ENCODE data around the gene CTXN1.
"Not testable (repeated sequence)": the region's sequence is repeated elsewhere in the genome, so short reads cannot be mapped to it uniquely, and the experiment has no call there.

The CTXN1 gene

GRCh38 chr19:7901337-7901736, 24.6 kb downstream of the CTXN1 start:
- Histone ChIP-seq H3K4me3 (ENCODE audit: low read length) (no peak overlapping the region), H3K4me1 (ENCODE audit: control insufficient read depth, low read depth, low read length) (peaks cover 13% of the 10 kb centered on the region), H3K27me3 (ENCODE audit: control insufficient read depth, insufficient read depth, low read length) (no peaks in the 10 kb centered on the region), H3K27ac (ENCODE audit: low read length) (no peak overlapping the region), H3K9me3 (ENCODE audit: control insufficient read depth, low read depth, low read length) (no peaks in the 10 kb centered on the region), H3K36me3 (ENCODE audit: control insufficient read depth, low read depth, low read length) (no peaks in the 10 kb centered on the region), H3K9ac (ENCODE audit: low read length) (no peak overlapping the region)

DNA sequence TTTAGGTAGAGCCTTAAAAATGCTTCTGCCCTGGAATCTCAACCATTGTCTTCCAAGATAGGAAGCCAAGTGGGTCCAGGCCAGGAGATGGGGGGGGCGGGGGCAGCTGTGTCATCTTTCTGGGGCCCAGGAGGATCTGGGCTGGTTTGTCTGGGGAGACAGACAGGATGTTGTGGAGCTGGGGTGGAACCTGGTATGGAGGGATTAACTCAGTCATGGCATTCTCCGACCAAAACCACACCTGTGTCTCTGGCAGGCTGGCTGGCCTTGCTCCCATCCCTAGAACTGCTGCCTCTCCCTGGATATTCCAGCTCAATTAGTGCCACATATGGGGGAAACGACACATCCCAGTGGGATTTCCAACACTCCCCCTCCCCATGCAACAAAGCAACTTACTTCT, 25.0 kb downstream of the CTXN1 start:
- H3K27me3 ChIP-seq (ENCODE audit: control insufficient read depth, insufficient read depth, low read length) = no peaks in the 10 kb centered on the region
- H3K27ac ChIP-seq (ENCODE audit: low read length) = no peak overlapping the region
- H3K4me1 ChIP-seq (ENCODE audit: control insufficient read depth, low read depth, low read length) = peaks cover 13% of the 10 kb centered on the region
- no peaks in the 10 kb centered on the region for H3K36me3 ChIP-seq (ENCODE audit: control insufficient read depth, low read depth, low read length)
- H3K4me3 ChIP-seq (ENCODE audit: low read length) = no peak overlapping the region
- H3K9ac ChIP-seq (ENCODE audit: low read length) = no peak overlapping the region
- H3K9me3 ChIP-seq (ENCODE audit: control insufficient read depth, low read depth, low read length) = no peaks in the 10 kb centered on the region

- Histone ChIP-seq H3K27ac (ENCODE audit: low read length) (no peak overlapping the region), H3K4me1 (ENCODE audit: control insufficient read depth, low read depth, low read length) (peaks cover 13% of the 10 kb centered on the region), H3K36me3 (ENCODE audit: control insufficient read depth, low read depth, low read length) (no peaks in the 10 kb centered on the region), H3K27me3 (ENCODE audit: control insufficient read depth, insufficient read depth, low read length) (no peaks in the 10 kb centered on the region), H3K9me3 (ENCODE audit: control insufficient read depth, low read depth, low read length) (no peaks in the 10 kb centered on the region), H3K4me3 (ENCODE audit: low read length) (no peak overlapping the region), H3K9ac (ENCODE audit: low read length) (no peak overlapping the region)
Observed at GRCh38 chr19:7900401-7900870, 25.5 kb downstream of the CTXN1 start.

- no peak overlapping the region for H3K27ac ChIP-seq (ENCODE audit: low read length)
- no peak overlapping the region for H3K4me3 ChIP-seq (ENCODE audit: low read length)
- H3K9ac ChIP-seq (ENCODE audit: low read length) = no peak overlapping the region
- H3K27me3 ChIP-seq (ENCODE audit: control insufficient read depth, insufficient read depth, low read length) = no peaks in the 10 kb centered on the region
- H3K36me3 ChIP-seq (ENCODE audit: control insufficient read depth, low read depth, low read length) = no peaks in the 10 kb centered on the region
- no peaks in the 10 kb centered on the region for H3K9me3 ChIP-seq (ENCODE audit: control insufficient read depth, low read depth, low read length)
- H3K4me1 ChIP-seq (ENCODE audit: control insufficient read depth, low read depth, low read length) = peaks cover 12% of the 10 kb centered on the region
Observed at GRCh38 chr19:7899751-7900378, 26.1 kb downstream of the CTXN1 start.

DNA sequence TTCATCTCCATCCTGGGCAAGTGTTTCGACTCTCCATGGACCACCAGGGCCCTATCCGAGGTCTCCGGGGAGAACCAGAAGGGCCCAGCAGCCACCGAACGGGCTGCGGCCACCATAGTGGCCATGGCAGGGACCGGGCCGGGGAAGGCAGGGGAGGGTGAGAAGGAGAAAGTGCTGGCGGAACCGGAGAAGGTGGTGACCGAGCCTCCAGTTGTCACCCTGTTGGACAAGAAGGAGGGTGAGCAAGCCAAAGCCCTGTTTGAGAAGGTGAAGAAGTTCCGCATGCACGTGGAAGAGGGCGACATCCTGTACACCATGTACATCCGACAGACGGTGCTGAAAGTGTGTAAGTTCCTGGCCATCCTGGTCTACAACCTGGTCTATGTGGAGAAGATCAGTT, 27.0 kb downstream of the CTXN1 start:
- H3K27me3 ChIP-seq (ENCODE audit: control insufficient read depth, insufficient read depth, low read length) = no peaks in the 10 kb centered on the region
- no peaks in the 10 kb centered on the region for H3K36me3 ChIP-seq (ENCODE audit: control insufficient read depth, low read depth, low read length)
- peaks cover 8% of the 10 kb centered on the region for H3K4me1 ChIP-seq (ENCODE audit: control insufficient read depth, low read depth, low read length)
- H3K4me3 ChIP-seq (ENCODE audit: low read length) = no peak overlapping the region
- no peak overlapping the region for H3K9ac ChIP-seq (ENCODE audit: low read length)
- H3K27ac ChIP-seq (ENCODE audit: low read length) = no peak overlapping the region
- no peaks in the 10 kb centered on the region for H3K9me3 ChIP-seq (ENCODE audit: control insufficient read depth, low read depth, low read length)

- Histone ChIP-seq H3K4me1 (ENCODE audit: control insufficient read depth, low read depth, low read length) (no peaks in the 10 kb centered on the region), H3K9me3 (ENCODE audit: control insufficient read depth, low read depth, low read length) (no peaks in the 10 kb centered on the region), H3K27ac (ENCODE audit: low read length) (no peak overlapping the region), H3K36me3 (ENCODE audit: control insufficient read depth, low read depth, low read length) (no peaks in the 10 kb centered on the region), H3K9ac (ENCODE audit: low read length) (no peak overlapping the region), H3K27me3 (ENCODE audit: control insufficient read depth, insufficient read depth, low read length) (no peaks in the 10 kb centered on the region), H3K4me3 (ENCODE audit: low read length) (no peak overlapping the region)
Observed at GRCh38 chr19:7897292-7897691, 28.6 kb downstream of the CTXN1 start.

DNA sequence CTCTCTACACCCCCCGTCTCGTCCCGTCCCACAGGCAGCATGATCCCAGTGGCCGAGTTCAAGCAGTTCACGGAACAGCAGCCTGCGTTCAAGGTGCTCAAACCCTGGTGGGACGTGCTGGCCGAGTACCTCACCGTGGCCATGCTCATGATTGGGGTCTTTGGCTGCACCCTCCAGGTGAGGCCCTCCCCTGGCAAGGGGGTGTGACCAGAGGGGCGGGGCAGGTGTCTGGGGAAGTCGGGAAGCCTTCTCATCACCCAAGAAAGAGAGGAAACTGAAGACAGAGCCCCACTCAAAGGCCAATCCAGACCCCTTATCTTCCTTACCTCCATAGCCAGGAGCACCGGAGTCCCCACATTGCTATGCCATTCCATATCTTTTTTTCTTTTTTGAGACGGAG, 30.4 kb downstream of the CTXN1 start:
- no peak overlapping the region for H3K9ac ChIP-seq (ENCODE audit: low read length)
- H3K27ac ChIP-seq (ENCODE audit: low read length) = no peak overlapping the region
- no peaks in the 10 kb centered on the region for H3K36me3 ChIP-seq (ENCODE audit: control insufficient read depth, low read depth, low read length)
- no peak overlapping the region for H3K4me3 ChIP-seq (ENCODE audit: low read length)
- no peaks in the 10 kb centered on the region for H3K4me1 ChIP-seq (ENCODE audit: control insufficient read depth, low read depth, low read length)
- H3K27me3 ChIP-seq (ENCODE audit: control insufficient read depth, insufficient read depth, low read length) = no peaks in the 10 kb centered on the region
- no peaks in the 10 kb centered on the region for H3K9me3 ChIP-seq (ENCODE audit: control insufficient read depth, low read depth, low read length)

GRCh38 chr19:7894612-7895309, 31.2 kb downstream of the CTXN1 start:
- H3K27ac ChIP-seq (ENCODE audit: low read length) = no peak overlapping the region
- H3K36me3 ChIP-seq (ENCODE audit: control insufficient read depth, low read depth, low read length) = no peaks in the 10 kb centered on the region
- no peak overlapping the region for H3K4me3 ChIP-seq (ENCODE audit: low read length)
- H3K9me3 ChIP-seq (ENCODE audit: control insufficient read depth, low read depth, low read length) = no peaks in the 10 kb centered on the region
- H3K4me1 ChIP-seq (ENCODE audit: control insufficient read depth, low read depth, low read length) = no peaks in the 10 kb centered on the region
- no peak overlapping the region for H3K9ac ChIP-seq (ENCODE audit: low read length)
- no peaks in the 10 kb centered on the region for H3K27me3 ChIP-seq (ENCODE audit: control insufficient read depth, insufficient read depth, low read length)

GRCh38 chr19:7893362-7894101, 32.4 kb downstream of the CTXN1 start:
- not testable (repeated sequence) for H3K36me3 ChIP-seq (ENCODE audit: control insufficient read depth, low read depth, low read length); H3K9ac ChIP-seq (ENCODE audit: low read length); H3K4me3 ChIP-seq (ENCODE audit: low read length); H3K4me1 ChIP-seq (ENCODE audit: control insufficient read depth, low read depth, low read length); H3K27ac ChIP-seq (ENCODE audit: low read length); H3K9me3 ChIP-seq (ENCODE audit: control insufficient read depth, low read depth, low read length); H3K27me3 ChIP-seq (ENCODE audit: control insufficient read depth, insufficient read depth, low read length)

GRCh38 chr19:7888826-7889217, 37.1 kb downstream of the CTXN1 start:
- Histone ChIP-seq H3K4me1 (ENCODE audit: control insufficient read depth, low read depth, low read length) (no peaks in the 10 kb centered on the region), H3K4me3 (ENCODE audit: low read length) (peak overlapping the region; percentile 56), H3K27me3 (ENCODE audit: control insufficient read depth, insufficient read depth, low read length) (peaks cover 14% of the 10 kb centered on the region), H3K36me3 (ENCODE audit: control insufficient read depth, low read depth, low read length) (no peaks in the 10 kb centered on the region), H3K9ac (ENCODE audit: low read length) (no peak overlapping the region), H3K9me3 (ENCODE audit: control insufficient read depth, low read depth, low read length) (no peaks in the 10 kb centered on the region), H3K27ac (ENCODE audit: low read length) (no peak overlapping the region)

DNA sequence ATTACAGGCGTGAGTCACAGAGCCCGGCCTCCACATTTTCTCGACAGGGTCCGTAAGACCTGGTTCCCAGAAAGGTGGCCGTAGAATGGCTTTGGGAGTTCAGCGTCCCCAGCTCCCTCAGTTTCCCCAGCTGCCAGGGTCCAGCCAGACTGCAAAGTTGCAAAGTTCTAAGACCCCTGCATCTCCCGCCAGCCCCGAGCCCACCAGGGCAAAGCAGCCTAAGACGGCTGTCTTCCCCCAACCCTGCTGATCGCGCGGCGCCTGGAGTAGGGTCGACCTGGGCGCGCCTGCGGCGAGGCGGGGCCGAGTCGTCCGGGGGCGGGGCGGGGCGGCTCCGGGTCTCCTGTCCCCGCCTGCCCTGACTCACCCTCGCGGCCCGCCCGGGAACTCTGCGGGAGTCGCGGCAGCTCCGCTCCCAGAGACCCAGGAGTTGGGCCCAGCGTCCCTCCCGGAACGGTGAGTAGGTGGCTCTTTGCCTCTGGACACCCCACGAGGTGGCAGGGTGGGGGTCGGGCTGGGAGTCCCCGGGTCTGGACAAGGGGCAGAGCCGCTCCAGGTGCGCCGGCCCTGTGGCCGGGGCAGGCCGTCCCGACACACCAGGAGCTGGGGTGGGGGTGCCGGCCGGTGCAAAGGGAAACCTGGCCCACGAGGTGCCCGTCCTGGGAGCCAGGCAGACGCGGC, 37.6 kb downstream of the CTXN1 start, which contains the start of gene LRRC8E:
Gene LRRC8E (plus strand): TSS at position 366 of the 681 bp plus-strand sequence. CDS start 7,094 bp downstream, outside the sequence.
- Histone ChIP-seq H3K9ac (ENCODE audit: low read length) (no peak within 1 kb of the TSS), H3K4me1 (ENCODE audit: control insufficient read depth, low read depth, low read length) (no peaks in the 10 kb centered on the region), H3K4me3 (ENCODE audit: low read length) (peak within 1 kb of the TSS; percentile 56), H3K9me3 (ENCODE audit: control insufficient read depth, low read depth, low read length) (no peaks in the 10 kb centered on the region), H3K27ac (ENCODE audit: low read length) (no peak within 1 kb of the TSS), H3K36me3 (ENCODE audit: control insufficient read depth, low read depth, low read length) (no peaks in the 10 kb centered on the region), H3K27me3 (ENCODE audit: control insufficient read depth, insufficient read depth, low read length) (peaks cover 14% of the 10 kb centered on the region)
